OCI-LY3 (cell line): ENCODE data around the gene BANK1.

Experiments used
- EZH2phosphoT487 ChIP-seq: fragments of 200-600 bp; shearing (Covaris generic); IDR thresholded peaks from 2 replicates; pipeline ENCODE4 v1.6.1; 2018; ENCODE audit warnings: antibody characterized with exemption, mixed run types, low read depth
- TF ChIP-seq, protein P1 (sequence below): fragments of 200-600, 300-600 bp; sonication (generic); IDR thresholded peaks from 2 replicates; pipeline ENCODE4 v1.5.1; 2014; ENCODE audit warnings: antibody characterized with exemption, low read length, low read depth

- TF ChIP-seq, protein P1, sequence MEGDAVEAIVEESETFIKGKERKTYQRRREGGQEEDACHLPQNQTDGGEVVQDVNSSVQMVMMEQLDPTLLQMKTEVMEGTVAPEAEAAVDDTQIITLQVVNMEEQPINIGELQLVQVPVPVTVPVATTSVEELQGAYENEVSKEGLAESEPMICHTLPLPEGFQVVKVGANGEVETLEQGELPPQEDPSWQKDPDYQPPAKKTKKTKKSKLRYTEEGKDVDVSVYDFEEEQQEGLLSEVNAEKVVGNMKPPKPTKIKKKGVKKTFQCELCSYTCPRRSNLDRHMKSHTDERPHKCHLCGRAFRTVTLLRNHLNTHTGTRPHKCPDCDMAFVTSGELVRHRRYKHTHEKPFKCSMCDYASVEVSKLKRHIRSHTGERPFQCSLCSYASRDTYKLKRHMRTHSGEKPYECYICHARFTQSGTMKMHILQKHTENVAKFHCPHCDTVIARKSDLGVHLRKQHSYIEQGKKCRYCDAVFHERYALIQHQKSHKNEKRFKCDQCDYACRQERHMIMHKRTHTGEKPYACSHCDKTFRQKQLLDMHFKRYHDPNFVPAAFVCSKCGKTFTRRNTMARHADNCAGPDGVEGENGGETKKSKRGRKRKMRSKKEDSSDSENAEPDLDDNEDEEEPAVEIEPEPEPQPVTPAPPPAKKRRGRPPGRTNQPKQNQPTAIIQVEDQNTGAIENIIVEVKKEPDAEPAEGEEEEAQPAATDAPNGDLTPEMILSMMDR, result no peak
- TF ChIP-seq EZH2phosphoT487, result no peak
These were observed 203.6 kb downstream of the BANK1 start for GRCh38 chr4:101993842-101994775.
